PC-9 (cell line): Measurements from ENCODE around the gene ZDHHC14. TPM values are rescaled to one million over a fixed set of nuclear protein-coding genes. Genes with fewer than 3 reads are reported as not detected.

Experiments
- BruUV-seq: library from RNA; stranded (reverse); fragments of 400-500 nt; replicated peaks from 2 replicates; lab custom pipeline; 2021; lab: Mats Ljungman, UMichigan
- CTCF ChIA-PET: fragments of 300-600 bp; sonication (Branson Sonifier 250); formaldehyde crosslinking; loops from one replicate; lab custom pipeline; 2022; ENCODE audit warnings: antibody characterized with exemption; lab: Charles Lee
- POLR2A ChIA-PET: fragments of 300-600 bp; sonication (Branson Sonifier 250); formaldehyde crosslinking; loops from one replicate; lab custom pipeline; 2022; ENCODE audit warnings: antibody characterized with exemption; ENCODE audit not compliant: unreplicated experiment; lab: Charles Lee
- DNase-seq, 2 experiments: peaks; one replicate each; pipeline versions ENCODE4 v3.0.0 to v3.0.0-alpha.2; 2015 to 2022; ENCODE audit warnings: mixed read lengths in 1 of 2
- H2AFZ ChIP-seq: fragments of 200-600 bp; sonication (generic); 2 replicates; pipeline ENCODE4 v1.8.1; 2017; ENCODE audit warnings: antibody characterized with exemption
- H3F3A ChIP-seq: fragments of 200-600 bp; sonication (generic); 2 replicates; pipeline ENCODE4 v1.8.1; 2017; ENCODE audit warnings: antibody characterized with exemption, mild to moderate bottlenecking, low read depth; ENCODE audit not compliant: insufficient read depth
- H3K27ac ChIP-seq: fragments of 200-600 bp; sonication (generic); 2 replicates; pipeline ENCODE4 v1.6.1; 2016; ENCODE audit warnings: mixed run types
- H3K27me3 ChIP-seq: fragments of 200-600 bp; sonication (generic); 2 replicates; pipeline ENCODE4 v1.6.1; 2016; ENCODE audit warnings: low read depth, mixed run types; ENCODE audit not compliant: insufficient read depth
- H3K36me3 ChIP-seq: fragments of 200-600 bp; sonication (generic); 2 replicates; pipeline ENCODE4 v1.6.1; 2016; ENCODE audit warnings: low read depth, mixed run types
- H3K4me1 ChIP-seq: fragments of 200-600 bp; sonication (generic); replicated peaks from 2 replicates; pipeline ENCODE4 v1.6.1; 2016; ENCODE audit warnings: mixed run types; ENCODE audit not compliant: insufficient read depth
- H3K4me2 ChIP-seq: fragments of 200-600 bp; sonication (generic); 2 replicates; pipeline ENCODE4 v1.6.1; 2017; ENCODE audit warnings: mixed run types
- H3K4me3 ChIP-seq: fragments of 200-600 bp; sonication (generic); 2 replicates; pipeline ENCODE4 v1.6.1; 2016; ENCODE audit warnings: mixed run types
- H3K79me2 ChIP-seq: fragments of 200-600 bp; sonication (generic); 2 replicates; pipeline ENCODE4 v1.6.1; 2017; ENCODE audit warnings: low read depth, mixed run types
- H3K9me2 ChIP-seq: fragments of 200-600 bp; sonication (generic); 2 replicates; pipeline ENCODE4 v1.8.1; 2017; ENCODE audit warnings: mild to moderate bottlenecking; ENCODE audit not compliant: insufficient read depth
- H3K9me3 ChIP-seq: fragments of 200-600 bp; sonication (generic); 2 replicates; pipeline ENCODE4 v1.8.1; 2016; ENCODE audit warnings: low read depth; ENCODE audit not compliant: insufficient read depth
- H4K20me1 ChIP-seq: fragments of 200-600 bp; sonication (generic); 2 replicates; pipeline ENCODE4 v1.8.1; 2017; ENCODE audit not compliant: insufficient read depth
- EZH2 ChIP-seq: fragments of 200-600 bp; sonication (generic); IDR thresholded peaks from 2 replicates; pipeline ENCODE4 v1.8.0; 2017; ENCODE audit warnings: antibody characterized with exemption, low read depth
- intact Hi-C: fragments of 100-400 bp; cut with micrococcal nuclease; formaldehyde crosslinking; loops from one replicate; pipeline ENCODE4 v1.10.0; 2022; ENCODE audit not compliant: unreplicated experiment
- total RNA-seq: library from RNA; stranded (reverse); gene quantifications from 2 replicates; pipeline ENCODE4 v1.2.3, GENCODE V29; 2021
- TF ChIP-seq, protein P1 (sequence below): fragments of 200-600 bp; sonication (generic); conservative IDR thresholded peaks from 2 replicates; pipeline ENCODE4 v1.6.1; 2017; ENCODE audit warnings: mixed run types, antibody characterized with exemption, mild to moderate bottlenecking, moderate library complexity

The ZDHHC14 gene
- total RNA-seq, 1 experiment from 2014 or later: 5.6 TPM

- Histone ChIP-seq H3K27ac (no peak overlapping the region), H3K4me2 (no peak overlapping the region), H3K4me1 (no peaks in the 10 kb centered on the region), H3K36me3 (no peaks in the 10 kb centered on the region), H2AFZ (no peak overlapping the region), H3K27me3 (no peaks in the 10 kb centered on the region), H3K9me2 (no peaks in the 10 kb centered on the region), H3F3A (no peaks in the 10 kb centered on the region), H3K9me3 (no peaks in the 10 kb centered on the region), H4K20me1 (no peaks in the 10 kb centered on the region), H3K79me2 (no peaks in the 10 kb centered on the region), H3K4me3 (no peak overlapping the region)
- BruUV-seq: no TSS peak
- no peak for DNase-seq
- POLR2A ChIA-PET: no interaction called here
- intact Hi-C loops: no loop called here
- TF ChIP-seq, protein P1, sequence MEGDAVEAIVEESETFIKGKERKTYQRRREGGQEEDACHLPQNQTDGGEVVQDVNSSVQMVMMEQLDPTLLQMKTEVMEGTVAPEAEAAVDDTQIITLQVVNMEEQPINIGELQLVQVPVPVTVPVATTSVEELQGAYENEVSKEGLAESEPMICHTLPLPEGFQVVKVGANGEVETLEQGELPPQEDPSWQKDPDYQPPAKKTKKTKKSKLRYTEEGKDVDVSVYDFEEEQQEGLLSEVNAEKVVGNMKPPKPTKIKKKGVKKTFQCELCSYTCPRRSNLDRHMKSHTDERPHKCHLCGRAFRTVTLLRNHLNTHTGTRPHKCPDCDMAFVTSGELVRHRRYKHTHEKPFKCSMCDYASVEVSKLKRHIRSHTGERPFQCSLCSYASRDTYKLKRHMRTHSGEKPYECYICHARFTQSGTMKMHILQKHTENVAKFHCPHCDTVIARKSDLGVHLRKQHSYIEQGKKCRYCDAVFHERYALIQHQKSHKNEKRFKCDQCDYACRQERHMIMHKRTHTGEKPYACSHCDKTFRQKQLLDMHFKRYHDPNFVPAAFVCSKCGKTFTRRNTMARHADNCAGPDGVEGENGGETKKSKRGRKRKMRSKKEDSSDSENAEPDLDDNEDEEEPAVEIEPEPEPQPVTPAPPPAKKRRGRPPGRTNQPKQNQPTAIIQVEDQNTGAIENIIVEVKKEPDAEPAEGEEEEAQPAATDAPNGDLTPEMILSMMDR: no peak
- TF ChIP-seq EZH2: no peak
- CTCF ChIA-PET: no interaction called here
Observed at GRCh38 chr6:157366648-157367047, 14.3 kb upstream of the ZDHHC14 start.

- no peak overlapping the region for H2AFZ ChIP-seq
- ChIA-PET CTCF (no interaction called here), POLR2A (no interaction called here)
- H3F3A ChIP-seq: no peaks in the 10 kb centered on the region
- H3K9me2 ChIP-seq: no peaks in the 10 kb centered on the region
- H4K20me1 ChIP-seq: no peaks in the 10 kb centered on the region
- no peaks in the 10 kb centered on the region for H3K79me2 ChIP-seq
- intact Hi-C loops: no loop called here
- no peaks in the 10 kb centered on the region for H3K27me3 ChIP-seq
- H3K4me3 ChIP-seq: no peak overlapping the region
- H3K4me1 ChIP-seq: no peaks in the 10 kb centered on the region
- no peak for TF ChIP-seq EZH2
- TF ChIP-seq, protein P1: no peak
- no peak overlapping the region for H3K4me2 ChIP-seq
- DNase-seq: no peak
- no TSS peak for BruUV-seq
- H3K36me3 ChIP-seq: no peaks in the 10 kb centered on the region
- H3K27ac ChIP-seq: no peak overlapping the region
- H3K9me3 ChIP-seq: no peaks in the 10 kb centered on the region
Observed at GRCh38 chr6:157368359-157369049, 12.5 kb upstream of the ZDHHC14 start.

GRCh38 chr6:157370755-157371154 is 10.2 kb upstream of the ZDHHC14 start:
- POLR2A ChIA-PET: interaction anchor here (0.6 kb wide), 1 partner anchor 1897 kb away, joined by 5 read pairs; no protein-coding TSS in a partner anchor

More at GRCh38 chr6:157370755-157371154, 10.2 kb upstream of the ZDHHC14 start:
- Histone ChIP-seq H2AFZ (no peak overlapping the region), H3K9me2 (no peaks in the 10 kb centered on the region), H3K4me1 (no peaks in the 10 kb centered on the region), H3F3A (0 out of 2 replicates have a peak, but pooled peaks cover 5% of the 10 kb centered on the region), H3K4me2 (no peak overlapping the region), H3K4me3 (no peak overlapping the region), H4K20me1 (no peaks in the 10 kb centered on the region), H3K27ac (no peak overlapping the region), H3K36me3 (no peaks in the 10 kb centered on the region), H3K79me2 (no peaks in the 10 kb centered on the region), H3K27me3 (no peaks in the 10 kb centered on the region), H3K9me3 (no peaks in the 10 kb centered on the region)
- no peak for DNase-seq
- TF ChIP-seq, protein P1: no peak
- no peak for TF ChIP-seq EZH2
- no TSS peak for BruUV-seq
- intact Hi-C loops: no loop called here
- CTCF ChIA-PET: no interaction called here
